Measurements from ENCODE around the gene SEMA4D.

SEMA4D gene

DNA sequence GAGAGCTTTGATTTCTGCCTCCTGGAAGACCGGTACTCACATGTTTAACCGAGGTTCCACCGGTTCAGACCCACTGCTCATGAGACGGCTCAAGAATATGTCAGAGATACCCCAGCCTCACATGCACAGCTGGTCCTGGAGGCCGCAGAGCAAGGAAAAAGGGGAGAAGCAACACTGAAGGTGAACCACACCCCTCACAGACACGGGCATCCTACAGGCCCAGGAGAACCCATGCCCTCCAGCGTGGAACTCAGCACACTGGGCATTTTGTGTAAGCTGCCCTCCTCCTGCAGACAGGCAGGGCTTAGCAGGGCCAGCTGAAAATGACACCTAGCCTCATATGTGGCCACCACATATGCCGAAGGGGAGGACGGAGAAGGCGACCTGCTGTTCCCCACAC, 37.4 kb downstream of the SEMA4D start:
- no peaks in the 10 kb centered on the region for H3K9me3 ChIP-seq (ENCODE audit: low read length)
- H3K4me1 ChIP-seq (ENCODE audit: insufficient read depth, low read length) = peaks cover 7% of the 10 kb centered on the region
- no peaks in the 10 kb centered on the region for H3K36me3 ChIP-seq (ENCODE audit: insufficient read depth, low read length)
- H2AFZ ChIP-seq (ENCODE audit: low read depth, low read length) = no peak overlapping the region
- H3K4me3 ChIP-seq (ENCODE audit: low read length) = no peak overlapping the region
- no peaks in the 10 kb centered on the region for H3K27me3 ChIP-seq (ENCODE audit: insufficient read depth, low read length)

DNA sequence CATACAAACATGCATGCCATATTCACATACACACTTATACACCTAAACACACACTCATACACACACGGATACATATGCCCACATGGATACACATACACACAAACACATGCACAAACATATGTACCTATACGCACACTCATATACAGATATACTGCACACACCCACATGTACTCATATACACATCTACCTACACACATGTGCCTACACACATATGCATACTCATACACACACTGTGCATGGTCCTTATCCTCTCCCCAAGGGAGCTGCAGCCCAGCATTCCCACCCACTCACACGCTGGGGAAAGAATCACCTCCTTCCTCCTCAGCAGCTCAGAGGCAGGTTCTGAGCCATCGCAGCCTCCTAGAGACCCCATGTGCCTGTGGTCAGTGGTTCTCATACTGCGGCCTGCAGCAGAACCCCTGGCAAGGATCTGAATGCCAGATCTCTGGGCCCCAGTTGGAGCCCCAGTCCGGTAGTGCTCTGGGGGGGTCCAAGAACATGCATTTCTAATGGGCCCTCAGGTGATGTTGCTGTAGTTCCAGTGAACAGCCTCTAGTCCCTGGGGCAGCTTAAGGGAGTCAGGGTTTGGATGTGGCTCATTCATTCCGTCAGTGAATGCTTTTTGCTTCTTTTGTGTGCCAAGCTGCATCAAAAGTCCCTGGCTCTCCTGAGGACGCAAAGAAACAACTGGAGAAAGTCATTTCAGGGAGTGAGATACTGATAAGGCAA, 39.0 kb downstream of the SEMA4D start:
- Histone ChIP-seq H2AFZ (ENCODE audit: low read depth, low read length) (no peak overlapping the region), H3K9me3 (ENCODE audit: low read length) (no peaks in the 10 kb centered on the region), H3K36me3 (ENCODE audit: insufficient read depth, low read length) (no peaks in the 10 kb centered on the region), H3K27me3 (ENCODE audit: insufficient read depth, low read length) (no peaks in the 10 kb centered on the region), H3K4me1 (ENCODE audit: insufficient read depth, low read length) (peaks cover 7% of the 10 kb centered on the region), H3K4me3 (ENCODE audit: low read length) (no peak overlapping the region)

DNA sequence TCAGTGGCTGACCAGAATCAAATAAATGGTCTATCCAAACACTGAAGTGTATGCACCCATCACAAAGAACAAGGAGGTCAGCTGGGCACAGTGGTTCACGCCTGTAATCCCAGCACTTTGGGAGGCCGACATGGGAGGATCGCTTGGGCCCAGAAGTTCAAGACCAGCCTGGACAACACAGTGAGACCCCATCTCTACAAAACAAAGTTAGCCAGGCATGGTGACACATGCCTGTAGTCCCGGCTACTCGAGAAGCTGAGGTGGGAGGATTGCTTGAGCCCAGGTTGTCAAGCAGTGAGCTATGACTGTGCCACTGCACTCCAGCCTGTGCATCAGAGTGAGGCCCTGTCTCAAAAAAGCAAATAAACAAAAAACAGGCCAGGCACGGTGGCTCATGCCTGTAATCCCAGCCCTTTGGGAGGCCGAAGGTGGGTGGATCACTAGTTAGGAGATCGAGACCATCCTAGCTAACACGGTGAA, 40.5 kb downstream of the SEMA4D start:
- Histone ChIP-seq H3K4me3 (ENCODE audit: low read length) (no peak overlapping the region), H3K9me3 (ENCODE audit: low read length) (no peaks in the 10 kb centered on the region), H3K36me3 (ENCODE audit: insufficient read depth, low read length) (no peaks in the 10 kb centered on the region), H3K4me1 (ENCODE audit: insufficient read depth, low read length) (peaks cover 7% of the 10 kb centered on the region), H2AFZ (ENCODE audit: low read depth, low read length) (no peak overlapping the region), H3K27me3 (ENCODE audit: insufficient read depth, low read length) (no peaks in the 10 kb centered on the region)

DNA sequence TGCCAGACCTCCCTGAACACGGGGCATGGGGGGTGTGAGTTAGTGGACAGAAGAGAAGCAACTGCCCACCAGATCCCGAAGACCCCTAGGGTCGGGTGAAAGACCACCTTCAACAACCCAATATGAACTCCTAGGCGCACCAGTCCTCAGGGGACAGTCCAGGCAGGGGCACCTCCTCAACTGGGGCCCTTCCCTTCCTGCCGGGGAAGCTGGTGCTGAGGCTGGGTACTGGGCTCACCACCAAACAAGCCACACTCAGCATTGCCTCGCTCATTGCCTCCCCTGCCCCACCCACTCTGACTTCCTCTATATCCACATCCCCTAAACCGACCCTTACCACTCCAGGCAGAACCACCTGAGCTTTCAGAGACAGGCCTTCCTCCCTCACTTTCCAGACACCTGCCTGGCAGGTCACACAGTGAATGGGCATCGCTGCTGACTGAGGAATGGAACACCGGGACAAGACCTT, 42.5 kb downstream of the SEMA4D start:
- Histone ChIP-seq H3K27me3 (ENCODE audit: insufficient read depth, low read length) (no peaks in the 10 kb centered on the region), H3K9me3 (ENCODE audit: low read length) (no peaks in the 10 kb centered on the region), H2AFZ (ENCODE audit: low read depth, low read length) (no peak overlapping the region), H3K4me1 (ENCODE audit: insufficient read depth, low read length) (peaks cover 7% of the 10 kb centered on the region), H3K4me3 (ENCODE audit: low read length) (no peak overlapping the region), H3K36me3 (ENCODE audit: insufficient read depth, low read length) (no peaks in the 10 kb centered on the region)

DNA sequence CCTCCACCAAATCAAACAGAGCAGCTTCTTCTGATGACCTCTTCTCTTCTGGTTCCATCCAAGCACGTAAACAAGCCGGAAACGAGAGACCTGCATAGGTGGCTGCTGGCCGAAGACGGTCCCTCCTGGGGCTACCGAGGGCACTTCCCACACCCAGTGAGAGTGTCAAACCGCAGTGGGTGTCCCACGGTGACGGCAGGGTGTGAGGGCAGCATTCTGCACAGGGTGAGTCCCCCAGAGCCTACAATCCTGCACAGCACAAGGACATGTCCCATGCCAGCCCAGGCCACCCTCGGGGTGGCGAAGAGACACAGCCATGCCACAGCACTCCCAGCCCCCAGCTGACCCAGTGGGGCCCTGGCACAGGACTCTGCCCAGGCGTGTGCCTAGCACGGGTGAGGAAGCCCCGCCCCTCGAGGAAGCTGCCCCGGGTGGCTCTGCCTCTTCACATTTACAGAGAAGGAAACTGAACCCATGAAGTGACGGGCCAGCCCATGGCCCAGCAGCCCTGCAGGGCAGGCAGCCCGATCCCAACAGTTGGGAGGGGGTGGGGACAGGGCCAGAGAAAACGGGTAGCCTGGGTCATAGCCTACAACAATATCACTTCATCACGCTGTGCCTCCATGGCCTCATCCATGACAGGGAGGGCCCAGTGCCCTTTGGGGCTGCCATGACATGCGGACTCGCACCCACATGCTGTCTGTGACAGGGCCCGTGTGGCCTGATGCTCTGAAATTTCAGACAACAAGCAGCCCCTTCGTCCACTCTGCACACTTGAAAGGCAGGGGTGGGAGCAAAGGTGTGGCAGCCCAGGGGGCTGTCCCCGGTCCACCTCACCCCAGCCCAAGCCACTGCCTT, 43.2 kb downstream of the SEMA4D start:
- no peaks in the 10 kb centered on the region for H3K36me3 ChIP-seq (ENCODE audit: insufficient read depth, low read length)
- no peaks in the 10 kb centered on the region for H3K9me3 ChIP-seq (ENCODE audit: low read length)
- H2AFZ ChIP-seq (ENCODE audit: low read depth, low read length) = no peak overlapping the region
- no peaks in the 10 kb centered on the region for H3K4me1 ChIP-seq (ENCODE audit: insufficient read depth, low read length)
- H3K27me3 ChIP-seq (ENCODE audit: insufficient read depth, low read length) = no peaks in the 10 kb centered on the region
- H3K4me3 ChIP-seq (ENCODE audit: low read length) = no peak overlapping the region

DNA sequence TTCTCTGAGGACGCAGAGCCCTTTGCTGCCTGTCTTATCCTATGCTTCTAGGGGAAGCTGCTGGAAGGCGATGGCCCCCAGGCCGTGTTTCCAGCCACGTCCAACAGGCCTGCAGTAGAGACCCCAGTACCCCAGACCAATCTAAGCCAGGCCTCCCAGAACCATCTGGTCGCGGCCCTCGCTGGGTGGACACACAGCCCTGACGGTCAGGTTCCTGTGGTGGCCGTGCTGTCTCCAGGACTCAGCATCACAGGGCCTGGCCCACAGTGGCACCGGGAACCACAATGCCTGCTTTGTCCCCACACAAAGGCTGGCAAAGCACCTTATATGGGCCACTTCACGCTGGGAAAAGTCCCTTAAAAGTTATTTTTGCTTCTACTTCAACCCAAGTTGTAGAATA, 44.5 kb downstream of the SEMA4D start:
- H3K27me3 ChIP-seq (ENCODE audit: insufficient read depth, low read length) = no peaks in the 10 kb centered on the region
- no peak overlapping the region for H2AFZ ChIP-seq (ENCODE audit: low read depth, low read length)
- no peaks in the 10 kb centered on the region for H3K4me1 ChIP-seq (ENCODE audit: insufficient read depth, low read length)
- no peak overlapping the region for H3K4me3 ChIP-seq (ENCODE audit: low read length)
- H3K36me3 ChIP-seq (ENCODE audit: insufficient read depth, low read length) = no peaks in the 10 kb centered on the region
- H3K9me3 ChIP-seq (ENCODE audit: low read length) = no peaks in the 10 kb centered on the region

DNA sequence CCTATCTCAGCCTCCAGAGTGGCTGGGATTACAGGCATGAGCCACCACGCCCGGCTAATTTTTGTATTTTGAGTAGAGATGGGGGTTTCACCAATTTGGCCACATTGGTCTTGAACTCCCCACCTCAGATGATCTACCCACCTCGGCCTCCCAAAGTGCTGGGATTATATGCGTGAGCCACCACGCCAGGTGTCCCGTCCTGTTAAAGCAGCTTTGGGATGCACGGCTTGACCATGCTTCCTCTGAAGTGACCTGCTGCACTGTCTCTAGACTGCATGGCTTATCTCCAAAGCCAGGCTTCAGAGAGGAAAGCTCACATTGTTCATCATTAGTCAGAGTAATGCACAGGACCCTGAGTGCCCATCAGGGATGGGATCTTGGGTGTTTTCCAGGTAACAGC, 45.4 kb downstream of the SEMA4D start:
- Histone ChIP-seq H3K9me3 (ENCODE audit: low read length) (no peaks in the 10 kb centered on the region), H3K4me1 (ENCODE audit: insufficient read depth, low read length) (no peaks in the 10 kb centered on the region), H3K36me3 (ENCODE audit: insufficient read depth, low read length) (no peaks in the 10 kb centered on the region), H3K27me3 (ENCODE audit: insufficient read depth, low read length) (no peaks in the 10 kb centered on the region), H2AFZ (ENCODE audit: low read depth, low read length) (no peak overlapping the region), H3K4me3 (ENCODE audit: low read length) (no peak overlapping the region)

DNA sequence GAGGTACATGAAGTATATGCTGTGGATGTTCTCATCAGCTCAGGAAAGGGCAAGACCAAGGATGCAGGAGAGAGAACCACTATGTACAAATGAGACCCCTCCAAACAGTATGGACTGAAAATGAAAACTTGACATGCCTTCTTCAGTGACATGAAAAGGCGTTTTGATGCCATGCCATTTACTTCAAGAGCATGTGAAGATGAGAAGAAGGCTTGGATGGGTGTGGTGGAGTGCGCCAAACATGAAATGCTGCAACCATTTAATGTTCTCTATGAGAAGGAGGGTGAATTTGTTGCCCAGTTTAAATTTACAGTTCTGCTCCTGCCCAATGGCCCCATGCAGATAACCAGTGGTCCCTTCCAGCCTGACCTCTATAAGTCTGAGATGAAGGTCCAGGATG, 47.7 kb downstream of the SEMA4D start:
- Histone ChIP-seq H2AFZ (ENCODE audit: low read depth, low read length) (no peak overlapping the region), H3K27me3 (ENCODE audit: insufficient read depth, low read length) (no peaks in the 10 kb centered on the region), H3K9me3 (ENCODE audit: low read length) (no peaks in the 10 kb centered on the region), H3K4me1 (ENCODE audit: insufficient read depth, low read length) (no peaks in the 10 kb centered on the region), H3K4me3 (ENCODE audit: low read length) (no peak overlapping the region), H3K36me3 (ENCODE audit: insufficient read depth, low read length) (no peaks in the 10 kb centered on the region)

DNA sequence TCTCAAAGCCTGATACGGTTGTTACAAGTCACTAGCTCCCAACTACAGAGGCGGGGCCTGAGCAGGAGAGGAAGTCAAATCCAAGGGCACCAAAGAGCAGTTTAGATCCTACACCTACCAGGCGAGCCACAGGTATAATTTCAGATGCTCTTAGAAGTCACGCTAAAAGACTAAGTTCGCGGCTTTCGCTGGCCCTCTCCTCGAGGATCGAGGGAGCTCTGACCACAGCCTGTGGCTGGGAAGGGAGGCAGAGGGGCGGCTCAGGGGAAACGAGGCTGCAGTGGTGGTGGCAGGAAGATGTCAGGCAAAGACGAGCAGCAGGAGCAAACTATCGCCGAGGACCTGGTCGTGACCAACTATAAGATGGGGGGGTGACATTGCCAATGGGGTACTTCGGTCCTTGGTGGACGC, 48.6 kb downstream of the SEMA4D start:
- Histone ChIP-seq H3K4me3 (ENCODE audit: low read length) (no peak overlapping the region), H3K36me3 (ENCODE audit: insufficient read depth, low read length) (no peaks in the 10 kb centered on the region), H3K4me1 (ENCODE audit: insufficient read depth, low read length) (no peaks in the 10 kb centered on the region), H3K9me3 (ENCODE audit: low read length) (no peaks in the 10 kb centered on the region), H2AFZ (ENCODE audit: low read depth, low read length) (no peak overlapping the region), H3K27me3 (ENCODE audit: insufficient read depth, low read length) (no peaks in the 10 kb centered on the region)

DNA sequence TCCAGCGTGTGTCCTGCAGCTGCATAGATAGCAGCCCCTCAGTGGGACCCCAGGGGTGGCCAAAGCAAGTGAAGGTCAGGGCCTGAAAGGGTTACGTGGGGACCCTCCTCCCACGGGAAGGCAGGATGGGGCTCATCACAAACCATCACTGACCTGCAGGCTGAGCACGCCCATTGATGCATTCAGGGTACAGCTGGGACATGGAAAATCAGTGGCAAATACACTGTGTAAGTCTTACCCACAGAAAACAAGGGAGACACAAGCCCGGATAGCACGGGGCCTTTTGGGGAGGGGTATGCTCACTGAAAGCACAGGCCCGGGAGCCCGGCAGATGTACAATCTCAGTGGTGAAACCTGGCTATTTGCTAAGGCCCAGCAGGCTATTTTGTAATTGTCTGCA, 49.1 kb downstream of the SEMA4D start:
- Histone ChIP-seq H3K4me3 (ENCODE audit: low read length) (no peak overlapping the region), H2AFZ (ENCODE audit: low read depth, low read length) (no peak overlapping the region), H3K4me1 (ENCODE audit: insufficient read depth, low read length) (no peaks in the 10 kb centered on the region), H3K9me3 (ENCODE audit: low read length) (no peaks in the 10 kb centered on the region), H3K36me3 (ENCODE audit: insufficient read depth, low read length) (no peaks in the 10 kb centered on the region), H3K27me3 (ENCODE audit: insufficient read depth, low read length) (no peaks in the 10 kb centered on the region)

DNA sequence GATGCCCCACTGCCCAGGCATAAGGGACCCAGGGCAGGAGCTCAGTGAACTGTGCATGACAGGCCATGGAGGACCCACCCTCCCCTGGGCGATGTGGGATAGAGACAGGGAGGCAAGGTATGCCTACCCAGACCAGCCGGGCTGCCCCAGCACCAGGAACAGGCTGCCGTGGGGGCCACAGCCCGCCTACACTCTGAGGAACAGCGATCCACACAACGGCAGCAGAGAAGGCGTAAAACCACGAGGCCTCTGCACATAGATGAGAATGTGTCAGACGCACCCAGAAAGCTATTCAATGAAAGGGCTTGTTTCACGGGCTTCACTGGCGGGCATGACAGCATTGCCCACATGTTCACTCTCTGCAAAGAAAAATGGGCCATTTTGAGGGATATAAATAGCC, 49.5 kb downstream of the SEMA4D start:
- no peaks in the 10 kb centered on the region for H3K9me3 ChIP-seq (ENCODE audit: low read length)
- no peak overlapping the region for H3K4me3 ChIP-seq (ENCODE audit: low read length)

DNA sequence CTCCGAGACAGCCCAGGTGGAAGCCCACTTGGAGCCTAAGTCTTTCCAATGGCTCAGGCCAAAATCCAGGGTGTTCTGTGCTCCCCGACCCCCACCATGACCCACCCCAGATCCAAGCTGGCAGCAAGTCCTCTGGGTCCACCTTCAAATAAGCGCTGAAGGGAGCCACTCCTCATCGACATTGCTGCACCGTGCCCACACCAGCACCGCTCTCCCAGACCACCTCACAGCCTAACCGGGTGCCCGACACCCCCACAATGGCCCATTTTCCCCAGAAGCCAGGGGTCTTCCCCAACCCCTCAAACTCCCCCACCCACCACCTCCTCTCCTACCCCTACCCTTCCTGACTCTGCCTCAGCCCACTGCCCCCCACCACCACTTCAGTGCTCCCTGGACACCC, 50.5 kb downstream of the SEMA4D start:
- no peaks in the 10 kb centered on the region for H3K36me3 ChIP-seq (ENCODE audit: insufficient read depth, low read length)
- H3K27me3 ChIP-seq (ENCODE audit: insufficient read depth, low read length) = no peaks in the 10 kb centered on the region
- H3K4me3 ChIP-seq (ENCODE audit: low read length) = no peak overlapping the region
- no peak overlapping the region for H2AFZ ChIP-seq (ENCODE audit: low read depth, low read length)
- no peaks in the 10 kb centered on the region for H3K9me3 ChIP-seq (ENCODE audit: low read length)
- no peaks in the 10 kb centered on the region for H3K4me1 ChIP-seq (ENCODE audit: insufficient read depth, low read length)

More for the DNA sequence above, 49.5 kb downstream of the SEMA4D start:
- Histone ChIP-seq H3K4me1 (ENCODE audit: insufficient read depth, low read length) (no peaks in the 10 kb centered on the region), H3K36me3 (ENCODE audit: insufficient read depth, low read length) (no peaks in the 10 kb centered on the region), H3K27me3 (ENCODE audit: insufficient read depth, low read length) (no peaks in the 10 kb centered on the region), H2AFZ (ENCODE audit: low read depth, low read length) (no peak overlapping the region)

DNA sequence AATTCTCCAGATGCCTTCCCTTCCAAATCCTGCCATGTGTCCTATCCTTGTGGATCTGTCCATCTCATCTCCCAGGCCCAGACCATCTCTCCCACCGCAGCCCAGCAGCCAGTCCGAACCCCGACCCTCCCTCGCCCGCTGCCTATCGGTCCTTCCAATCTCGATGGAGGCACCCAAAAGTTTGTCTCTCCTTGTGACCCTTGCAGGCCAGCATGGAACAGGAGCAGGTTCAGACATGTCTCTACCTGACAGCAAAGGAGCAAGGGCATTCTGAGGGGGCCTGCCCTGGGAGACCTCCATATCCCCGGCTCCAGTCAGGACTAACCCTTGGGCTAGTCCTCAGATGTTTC, 51.0 kb downstream of the SEMA4D start:
- H3K4me3 ChIP-seq (ENCODE audit: low read length) = no peak overlapping the region
- no peaks in the 10 kb centered on the region for H3K27me3 ChIP-seq (ENCODE audit: insufficient read depth, low read length)
- no peaks in the 10 kb centered on the region for H3K9me3 ChIP-seq (ENCODE audit: low read length)
- H2AFZ ChIP-seq (ENCODE audit: low read depth, low read length) = no peak overlapping the region
- no peaks in the 10 kb centered on the region for H3K4me1 ChIP-seq (ENCODE audit: insufficient read depth, low read length)
- H3K36me3 ChIP-seq (ENCODE audit: insufficient read depth, low read length) = no peaks in the 10 kb centered on the region
